PC-3 (cell line): Measurements from ENCODE around the gene GTF2H4. TPM values are rescaled to one million over a fixed set of nuclear protein-coding genes. Genes with fewer than 3 reads are reported as not detected.

ENCODE experiments used
- ATAC-seq: fragments of 200-7000 bp; cut with Tn5 transposase; 2 replicates; pipeline ENCODE4 v1.9.1; 2020; ENCODE audit warnings: mild to moderate bottlenecking, moderate library complexity
- BruUV-seq: library from RNA; stranded (reverse); fragments of 400-500 nt; replicated peaks from 2 replicates; lab custom pipeline; 2021; lab: Mats Ljungman, UMichigan
- CTCF ChIA-PET: fragments of 300-600 bp; sonication (Branson Sonifier 250); formaldehyde crosslinking; loops from one replicate; lab custom pipeline; 2022; ENCODE audit warnings: antibody characterized with exemption; lab: Charles Lee
- POLR2A ChIA-PET: fragments of 300-600 bp; sonication (Branson Sonifier 250); formaldehyde crosslinking; loops from one replicate; lab custom pipeline; 2022; ENCODE audit warnings: antibody characterized with exemption; ENCODE audit not compliant: unreplicated experiment; lab: Charles Lee
- DNase-seq: peaks from one replicate; pipeline ENCODE4 v3.0.0-alpha.2; 2015
- H2AFZ ChIP-seq: fragments of 300-600 bp; sonication (generic); 2 replicates; pipeline ENCODE4 v1.6.0; 2016; ENCODE audit warnings: antibody characterized with exemption, low read length
- H3F3A ChIP-seq: fragments of 300-600 bp; sonication (generic); one replicate; pipeline ENCODE4 v1.6.0; 2017; ENCODE audit warnings: antibody characterized with exemption, low read length, control low read depth, mild to moderate bottlenecking; ENCODE audit not compliant: unreplicated experiment
- H3K27ac ChIP-seq: fragments of 300-600 bp; sonication (generic); 2 replicates; pipeline ENCODE4 v1.5.1; 2016; ENCODE audit warnings: mild to moderate bottlenecking, low read length
- H3K27me3 ChIP-seq: fragments of 300-600 bp; sonication (generic); 2 replicates; pipeline ENCODE4 v1.6.1; 2016; ENCODE audit warnings: low read length, mixed read lengths
- H3K36me3 ChIP-seq: fragments of 300-600 bp; sonication (generic); 2 replicates; pipeline ENCODE4 v1.6.1; 2016; ENCODE audit warnings: low read depth, mixed run types, low read length, mixed read lengths
- H3K4me1 ChIP-seq: fragments of 300-600 bp; sonication (generic); 2 replicates; pipeline ENCODE4 v1.5.1; 2016; ENCODE audit warnings: low read length; ENCODE audit not compliant: insufficient read depth
- H3K4me2 ChIP-seq: fragments of 300-600 bp; sonication (generic); 2 replicates; pipeline ENCODE4 v1.6.0; 2016; ENCODE audit warnings: low read length
- H3K4me3 ChIP-seq: fragments of 300-600 bp; sonication (generic); 2 replicates; pipeline ENCODE4 v1.5.1; 2016; ENCODE audit warnings: mild to moderate bottlenecking, low read length, mixed read lengths
- H3K79me2 ChIP-seq: fragments of 300-600 bp; sonication (generic); 2 replicates; pipeline ENCODE4 v1.6.1; 2017; ENCODE audit warnings: low read length, mixed read lengths
- H3K9ac ChIP-seq: fragments of 300-600 bp; sonication (generic); 2 replicates; pipeline ENCODE4 v1.6.0; 2016; ENCODE audit warnings: mild to moderate bottlenecking, low read length
- H3K9me2 ChIP-seq: fragments of 300-600 bp; sonication (generic); replicated peaks from 2 replicates; pipeline ENCODE4 v1.6.1; 2016; ENCODE audit warnings: mixed run types, low read length, mixed read lengths
- H3K9me3 ChIP-seq: fragments of 300-600 bp; sonication (generic); 2 replicates; pipeline ENCODE4 v1.6.1; 2016; ENCODE audit warnings: low read length, mixed read lengths
- H4K20me1 ChIP-seq: fragments of 300-600 bp; sonication (generic); 2 replicates; pipeline ENCODE4 v1.6.1; 2016; ENCODE audit warnings: low read length, mixed read lengths
- CTCF ChIP-seq: fragments of 300-600 bp; sonication (generic); conservative IDR thresholded peaks from 2 replicates; pipeline ENCODE4 v1.5.1; 2017; ENCODE audit warnings: antibody characterized with exemption, low read depth, mild to moderate bottlenecking, low read length
- EZH2 ChIP-seq: fragments of 300-600 bp; sonication (generic); IDR thresholded peaks from one replicate; pipeline ENCODE4 v1.6.1; 2017; ENCODE audit warnings: antibody characterized with exemption, mild to moderate bottlenecking, low read length; ENCODE audit not compliant: unreplicated experiment
- EZH2phosphoT487 ChIP-seq: fragments of 300-600 bp; sonication (generic); IDR thresholded peaks from 2 replicates; pipeline ENCODE4 v1.6.1; 2018; ENCODE audit warnings: mild to moderate bottlenecking, antibody characterized with exemption, low read length, borderline replicate concordance
- intact Hi-C: fragments of 100-400 bp; cut with micrococcal nuclease; formaldehyde crosslinking; loops from 2 replicates; pipeline ENCODE4 v1.9.0; 2023
- total RNA-seq: library from RNA; depleted of rRNA; stranded (reverse); fragments of >200 nt; gene quantifications from 2 replicates; pipeline ENCODE4 v1.2.3, GENCODE V29; 2014

Gene GTF2H4
- total RNA-seq, 1 experiment from 2014 or later: 28.7 TPM

- POLR2A ChIA-PET: no interaction called here
- Histone ChIP-seq H3K9me2 (no peaks in the 10 kb centered on the region), H3K27ac (no peak overlapping the region), H3K9ac (peak overlapping the region; percentile 87), H3K36me3 (peaks cover 11% of the 10 kb centered on the region; the same call in 1 of the 2 replicates), H4K20me1 (no peaks in the 10 kb centered on the region), H2AFZ (no peak overlapping the region), H3K4me2 (peak overlapping the region; percentile 89), H3K9me3 (no peaks in the 10 kb centered on the region), H3K27me3 (no peaks in the 10 kb centered on the region), H3K79me2 (peaks cover 6% of the 10 kb centered on the region; the same call in 1 of the 2 replicates), H3F3A (no peaks in the 10 kb centered on the region), H3K4me1 (peaks cover 26% of the 10 kb centered on the region), H3K4me3 (peak overlapping the region; percentile 67)
- CTCF ChIA-PET: interaction anchor here (0.6 to 3.6 kb wide), 8 partner anchors 10 to 172 kb away, joined by 3 to 48 read pairs (median 6); no protein-coding TSS in a partner anchor
- intact Hi-C loops: loop anchor here (1.0 kb wide), 2 partner anchors 155 to 172 kb away; no protein-coding TSS in a partner anchor
- DNase-seq (peak; percentile 77), ATAC-seq (peak; percentile 40)
- no TSS peak for BruUV-seq
- TF ChIP-seq EZH2phosphoT487 (no peak), EZH2 (no peak), CTCF (peak; percentile 86)
These were observed 7.6 kb downstream of the GTF2H4 start for GRCh38 chr6:30915591-30915946.

- Histone ChIP-seq H3K9me3 (no peaks in the 10 kb centered on the region), H3K4me1 (peaks cover 35% of the 10 kb centered on the region), H3K9ac (no peak overlapping the region), H3K4me2 (no peak overlapping the region), H4K20me1 (no peaks in the 10 kb centered on the region), H3K27me3 (no peaks in the 10 kb centered on the region), H3K9me2 (no peaks in the 10 kb centered on the region), H3K27ac (no peak overlapping the region), H3K36me3 (peaks cover 20% of the 10 kb centered on the region), H3F3A (no peaks in the 10 kb centered on the region), H3K79me2 (peaks cover 6% of the 10 kb centered on the region; the same call in 1 of the 2 replicates), H3K4me3 (no peak overlapping the region), H2AFZ (no peak overlapping the region)
- no peak for DNase-seq
- no peak for ATAC-seq
- no peak for TF ChIP-seq CTCF
- TF ChIP-seq EZH2phosphoT487: no peak
- TF ChIP-seq EZH2: no peak
- ChIA-PET CTCF (interaction anchor here (0.6 to 1.8 kb wide), 3 partner anchors 25 to 170 kb away, joined by 4 to 10 read pairs (median 4); no protein-coding TSS in a partner anchor), POLR2A (no interaction called here)
- BruUV-seq: no TSS peak
- intact Hi-C loops: no loop called here
These were observed 9.0 kb downstream of the GTF2H4 start for GRCh38 chr6:30917041-30917440.

GRCh38 chr6:30917487-30917886, 9.5 kb downstream of the GTF2H4 start:
- H3K9me3 ChIP-seq: no peaks in the 10 kb centered on the region
- TF ChIP-seq CTCF (no peak), EZH2phosphoT487 (no peak), EZH2 (no peak)
- no peak for ATAC-seq
- H3K9me2 ChIP-seq: no peaks in the 10 kb centered on the region
- no peaks in the 10 kb centered on the region for H3K27me3 ChIP-seq
- no TSS peak for BruUV-seq
- H3K9ac ChIP-seq: no peak overlapping the region
- no peak overlapping the region for H3K27ac ChIP-seq
- H4K20me1 ChIP-seq: no peaks in the 10 kb centered on the region
- intact Hi-C loops: no loop called here
- no peaks in the 10 kb centered on the region for H3F3A ChIP-seq
- DNase-seq: no peak
- POLR2A ChIA-PET: no interaction called here
- no peak overlapping the region for H3K4me3 ChIP-seq
- peaks cover 40% of the 10 kb centered on the region for H3K4me1 ChIP-seq
- CTCF ChIA-PET: interaction anchor here (0.6 to 1.3 kb wide), 2 partner anchors 153 to 170 kb away, joined by 4 read pairs; no protein-coding TSS in a partner anchor
- H3K36me3 ChIP-seq: peaks cover 20% of the 10 kb centered on the region
- H3K79me2 ChIP-seq: peaks cover 6% of the 10 kb centered on the region; the same call in 1 of the 2 replicates
- no peak overlapping the region for H3K4me2 ChIP-seq
- H2AFZ ChIP-seq: no peak overlapping the region
